ENCODE data around the gene MPZL1.

DNA sequence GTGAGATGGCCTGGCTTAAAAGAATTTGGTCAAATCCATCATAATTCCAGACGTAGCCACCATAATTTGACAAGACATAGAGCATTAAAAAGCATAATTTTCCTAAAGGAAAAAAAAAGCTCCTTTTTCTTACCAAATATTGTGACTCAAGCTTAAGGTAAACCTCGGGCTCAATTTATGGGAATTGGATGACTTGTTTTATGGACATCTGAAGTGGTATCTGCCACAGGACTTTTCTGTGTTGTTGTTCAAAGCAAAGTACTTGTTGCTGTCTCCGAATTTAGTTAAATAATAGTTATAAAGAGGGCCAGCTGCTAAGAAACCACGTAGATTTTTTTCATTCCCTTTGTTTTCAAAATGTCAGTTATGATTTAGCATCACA is 1.1 kb downstream of the MPZL1 start:
- TF ChIP-seq, protein P1, sequence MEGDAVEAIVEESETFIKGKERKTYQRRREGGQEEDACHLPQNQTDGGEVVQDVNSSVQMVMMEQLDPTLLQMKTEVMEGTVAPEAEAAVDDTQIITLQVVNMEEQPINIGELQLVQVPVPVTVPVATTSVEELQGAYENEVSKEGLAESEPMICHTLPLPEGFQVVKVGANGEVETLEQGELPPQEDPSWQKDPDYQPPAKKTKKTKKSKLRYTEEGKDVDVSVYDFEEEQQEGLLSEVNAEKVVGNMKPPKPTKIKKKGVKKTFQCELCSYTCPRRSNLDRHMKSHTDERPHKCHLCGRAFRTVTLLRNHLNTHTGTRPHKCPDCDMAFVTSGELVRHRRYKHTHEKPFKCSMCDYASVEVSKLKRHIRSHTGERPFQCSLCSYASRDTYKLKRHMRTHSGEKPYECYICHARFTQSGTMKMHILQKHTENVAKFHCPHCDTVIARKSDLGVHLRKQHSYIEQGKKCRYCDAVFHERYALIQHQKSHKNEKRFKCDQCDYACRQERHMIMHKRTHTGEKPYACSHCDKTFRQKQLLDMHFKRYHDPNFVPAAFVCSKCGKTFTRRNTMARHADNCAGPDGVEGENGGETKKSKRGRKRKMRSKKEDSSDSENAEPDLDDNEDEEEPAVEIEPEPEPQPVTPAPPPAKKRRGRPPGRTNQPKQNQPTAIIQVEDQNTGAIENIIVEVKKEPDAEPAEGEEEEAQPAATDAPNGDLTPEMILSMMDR (IDR thresholded peaks at IDR 0.05; ENCODE audit: insufficient read depth, low read length): no peak
- TF ChIP-seq POLR2AphosphoS5 (IDR thresholded peaks at IDR 0.05; ENCODE audit: low read depth) (no peak), SPI1 (IDR thresholded peaks at IDR 0.05; ENCODE audit: borderline replicate concordance, low read depth) (no peak)
- TF ChIP-seq, protein P2, sequence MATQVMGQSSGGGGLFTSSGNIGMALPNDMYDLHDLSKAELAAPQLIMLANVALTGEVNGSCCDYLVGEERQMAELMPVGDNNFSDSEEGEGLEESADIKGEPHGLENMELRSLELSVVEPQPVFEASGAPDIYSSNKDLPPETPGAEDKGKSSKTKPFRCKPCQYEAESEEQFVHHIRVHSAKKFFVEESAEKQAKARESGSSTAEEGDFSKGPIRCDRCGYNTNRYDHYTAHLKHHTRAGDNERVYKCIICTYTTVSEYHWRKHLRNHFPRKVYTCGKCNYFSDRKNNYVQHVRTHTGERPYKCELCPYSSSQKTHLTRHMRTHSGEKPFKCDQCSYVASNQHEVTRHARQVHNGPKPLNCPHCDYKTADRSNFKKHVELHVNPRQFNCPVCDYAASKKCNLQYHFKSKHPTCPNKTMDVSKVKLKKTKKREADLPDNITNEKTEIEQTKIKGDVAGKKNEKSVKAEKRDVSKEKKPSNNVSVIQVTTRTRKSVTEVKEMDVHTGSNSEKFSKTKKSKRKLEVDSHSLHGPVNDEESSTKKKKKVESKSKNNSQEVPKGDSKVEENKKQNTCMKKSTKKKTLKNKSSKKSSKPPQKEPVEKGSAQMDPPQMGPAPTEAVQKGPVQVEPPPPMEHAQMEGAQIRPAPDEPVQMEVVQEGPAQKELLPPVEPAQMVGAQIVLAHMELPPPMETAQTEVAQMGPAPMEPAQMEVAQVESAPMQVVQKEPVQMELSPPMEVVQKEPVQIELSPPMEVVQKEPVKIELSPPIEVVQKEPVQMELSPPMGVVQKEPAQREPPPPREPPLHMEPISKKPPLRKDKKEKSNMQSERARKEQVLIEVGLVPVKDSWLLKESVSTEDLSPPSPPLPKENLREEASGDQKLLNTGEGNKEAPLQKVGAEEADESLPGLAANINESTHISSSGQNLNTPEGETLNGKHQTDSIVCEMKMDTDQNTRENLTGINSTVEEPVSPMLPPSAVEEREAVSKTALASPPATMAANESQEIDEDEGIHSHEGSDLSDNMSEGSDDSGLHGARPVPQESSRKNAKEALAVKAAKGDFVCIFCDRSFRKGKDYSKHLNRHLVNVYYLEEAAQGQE (IDR thresholded peaks at IDR 0.05; ENCODE audit: insufficient replicate concordance, low read depth): no peak

Measured in HL-60 (cell line).